ENCODE results near the gene COL13A1. TPM values are rescaled to one million over a fixed set of nuclear protein-coding genes. Genes with fewer than 3 reads are reported as not detected.

The COL13A1 gene
- total and polyA plus RNA-seq, 12 donors, result 0.54 to 7.6 (median 1.9) TPM

DNA sequence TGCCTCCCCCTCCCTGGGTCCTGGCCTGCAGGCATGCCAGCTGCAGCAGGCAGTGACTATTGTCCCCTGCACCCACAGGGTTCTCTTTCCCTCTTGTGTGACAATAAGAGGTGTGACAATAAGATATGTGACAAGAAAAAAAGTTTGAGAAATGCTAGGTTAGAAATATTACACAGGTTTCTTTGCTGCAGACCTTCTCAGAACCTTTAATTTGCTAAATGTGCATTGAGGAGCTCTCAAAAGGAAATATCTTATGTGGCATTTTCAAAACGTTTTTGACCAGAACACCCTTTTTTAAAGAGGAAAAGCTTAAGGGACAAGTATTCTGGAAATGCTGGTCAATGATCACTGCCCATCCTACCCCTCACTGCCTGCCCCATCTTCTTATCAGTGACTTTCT lies 117.5 kb downstream of the COL13A1 start:
- Histone ChIP-seq H3K9me3 (replicated peaks in 1 of 3) (no peaks in the 10 kb centered on the region), H3K4me1 (replicated peaks in 1 of 2) (no peaks in the 10 kb centered on the region), H3K27ac (no peak overlapping the region), H3K36me3 (replicated peaks in 1 of 2) (no peaks in the 10 kb centered on the region), H3K4me3 (no peak overlapping the region), H3K27me3 (no peaks in the 10 kb centered on the region)
- intact Hi-C loops (cut with DNase I), result loop anchor here (5.0 to 10.0 kb wide), 2 partner anchors 274 to 277 kb away; no protein-coding TSS in a partner anchor
- TF ChIP-seq, protein P1, sequence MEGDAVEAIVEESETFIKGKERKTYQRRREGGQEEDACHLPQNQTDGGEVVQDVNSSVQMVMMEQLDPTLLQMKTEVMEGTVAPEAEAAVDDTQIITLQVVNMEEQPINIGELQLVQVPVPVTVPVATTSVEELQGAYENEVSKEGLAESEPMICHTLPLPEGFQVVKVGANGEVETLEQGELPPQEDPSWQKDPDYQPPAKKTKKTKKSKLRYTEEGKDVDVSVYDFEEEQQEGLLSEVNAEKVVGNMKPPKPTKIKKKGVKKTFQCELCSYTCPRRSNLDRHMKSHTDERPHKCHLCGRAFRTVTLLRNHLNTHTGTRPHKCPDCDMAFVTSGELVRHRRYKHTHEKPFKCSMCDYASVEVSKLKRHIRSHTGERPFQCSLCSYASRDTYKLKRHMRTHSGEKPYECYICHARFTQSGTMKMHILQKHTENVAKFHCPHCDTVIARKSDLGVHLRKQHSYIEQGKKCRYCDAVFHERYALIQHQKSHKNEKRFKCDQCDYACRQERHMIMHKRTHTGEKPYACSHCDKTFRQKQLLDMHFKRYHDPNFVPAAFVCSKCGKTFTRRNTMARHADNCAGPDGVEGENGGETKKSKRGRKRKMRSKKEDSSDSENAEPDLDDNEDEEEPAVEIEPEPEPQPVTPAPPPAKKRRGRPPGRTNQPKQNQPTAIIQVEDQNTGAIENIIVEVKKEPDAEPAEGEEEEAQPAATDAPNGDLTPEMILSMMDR (IDR thresholded peaks at IDR 0.05), result no peak
- TF ChIP-seq POLR2A (IDR thresholded peaks at IDR 0.05), result no peak
- 0 to 27% (median 5%) methylated on average over 1 of the region's 1 CpG for WGBS, 4 donors
- no peak for DNase-seq

DNA sequence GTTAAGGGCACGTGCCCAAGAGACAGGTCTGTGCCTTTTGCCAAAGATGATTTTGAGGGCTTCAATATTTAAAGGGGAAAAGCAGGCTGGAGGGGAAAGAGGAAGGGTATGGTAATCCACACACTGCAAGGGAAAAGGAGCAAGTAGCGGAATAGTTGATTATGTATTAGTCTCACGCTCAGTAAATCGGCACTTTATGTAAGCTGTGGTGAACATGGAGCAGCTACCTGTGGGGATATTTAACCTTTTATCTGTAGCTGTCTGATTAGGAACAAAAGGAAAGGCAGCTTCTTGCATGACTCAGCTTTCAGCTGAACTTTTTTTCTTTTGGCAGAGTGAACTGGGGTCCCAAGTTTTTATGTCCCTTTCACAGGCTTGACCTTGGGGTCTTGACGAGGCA lies 123.4 kb downstream of the COL13A1 start:
- TF ChIP-seq, protein P1 (IDR thresholded peaks at IDR 0.05), result no peak
- no peak for TF ChIP-seq POLR2A (IDR thresholded peaks at IDR 0.05)
- Histone ChIP-seq H3K4me1 (replicated peaks in 1 of 2) (no peaks in the 10 kb centered on the region), H3K27ac (no peak overlapping the region), H3K36me3 (replicated peaks in 1 of 2) (no peaks in the 10 kb centered on the region), H3K27me3 (no peaks in the 10 kb centered on the region), H3K9me3 (replicated peaks in 1 of 3) (no peaks in the 10 kb centered on the region), H3K4me3 (no peak overlapping the region)
- 46 to 54% (median 49%) methylated on average over 5 of the region's 5 CpGs for WGBS, 4 donors
- DNase-seq, result no peak
- intact Hi-C loops (cut with DNase I), result no loop called here

DNA sequence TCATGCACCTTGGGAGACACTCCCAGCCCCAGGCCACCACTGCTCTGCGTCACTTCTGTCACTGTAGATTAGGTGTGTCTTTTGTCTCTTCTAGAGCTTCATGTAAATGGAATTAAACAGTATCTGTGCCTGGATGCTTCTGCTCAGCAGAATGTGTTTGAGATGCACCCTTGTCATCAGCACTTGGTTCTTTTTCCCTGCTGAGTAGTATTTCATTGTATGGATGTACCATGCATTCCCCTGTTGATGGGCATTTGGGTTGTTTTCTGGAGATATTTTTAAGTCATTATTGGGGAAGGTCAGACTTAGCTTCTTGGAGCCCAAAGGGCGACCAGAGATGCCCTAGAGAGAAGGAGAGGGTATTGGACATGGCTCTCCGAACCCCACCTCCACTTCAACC lies 126.6 kb downstream of the COL13A1 start:
- Histone ChIP-seq H3K9me3 (replicated peaks in 1 of 3) (no peaks in the 10 kb centered on the region), H3K4me3 (no peak overlapping the region), H3K27ac (no peak overlapping the region), H3K36me3 (replicated peaks in 1 of 2) (no peaks in the 10 kb centered on the region), H3K4me1 (replicated peaks in 1 of 2) (no peaks in the 10 kb centered on the region), H3K27me3 (no peaks in the 10 kb centered on the region)
- 72 to 78% (median 76%) methylated on average over 3 of the region's 3 CpGs for WGBS, 4 donors
- intact Hi-C loops (cut with DNase I), result no loop called here
- no peak for TF ChIP-seq POLR2A (IDR thresholded peaks at IDR 0.05)
- TF ChIP-seq, protein P1 (IDR thresholded peaks at IDR 0.05), result no peak
- no peak for DNase-seq

DNA sequence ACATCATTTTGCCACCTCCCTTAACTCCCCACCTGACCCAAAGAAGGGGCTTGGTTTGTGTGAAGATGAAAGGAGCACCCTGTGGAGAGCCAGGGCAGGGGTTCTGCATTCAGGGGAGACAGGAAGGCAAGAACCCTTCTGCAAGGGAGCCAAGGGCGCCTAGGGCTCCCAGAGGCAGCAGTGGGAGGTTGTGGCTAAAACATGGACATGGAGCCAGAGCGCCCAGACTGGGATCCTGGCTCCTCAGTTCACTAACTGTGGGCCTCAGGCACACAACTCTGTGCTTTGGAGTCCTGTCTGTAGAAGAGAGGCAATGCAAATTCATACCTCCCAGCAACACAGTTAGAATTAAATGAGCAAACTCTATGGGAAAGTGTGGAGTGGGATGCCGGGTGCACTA lies 127.9 kb downstream of the COL13A1 start:
- Histone ChIP-seq H3K27ac (no peak overlapping the region), H3K9me3 (replicated peaks in 1 of 3) (no peaks in the 10 kb centered on the region), H3K27me3 (no peaks in the 10 kb centered on the region), H3K4me3 (no peak overlapping the region), H3K36me3 (replicated peaks in 1 of 2) (no peaks in the 10 kb centered on the region), H3K4me1 (replicated peaks in 1 of 2) (no peaks in the 10 kb centered on the region)
- DNase-seq, result no peak
- intact Hi-C loops (cut with DNase I), result no loop called here
- 77 to 98% (median 85%) methylated on average over 3 of the region's 3 CpGs for WGBS, 4 donors
- TF ChIP-seq, protein P1 (IDR thresholded peaks at IDR 0.05), result no peak
- no peak for TF ChIP-seq POLR2A (IDR thresholded peaks at IDR 0.05)

Measured in adrenal gland (tissue), 12 donors.